IMR-90 (cell line): ENCODE data around the gene SRP14. TPM values are rescaled to one million over a fixed set of nuclear protein-coding genes. Genes with fewer than 3 reads are reported as not detected.
"Not testable (repeated sequence)": the region's sequence is repeated elsewhere in the genome, so short reads cannot be mapped to it uniquely, and the experiment has no call there.

ENCODE experiments used
- ATAC-seq: fragments of 200-7000 bp; cut with Tn5 transposase; 2 replicates; pipeline ENCODE4 v1.9.1; 2020; ENCODE audit warnings: low read depth, mild to moderate bottlenecking, moderate library complexity
- BruUV-seq: library from RNA; stranded (reverse); fragments of 400-500 nt; replicated peaks from 2 replicates; lab custom pipeline; 2021; lab: Mats Ljungman, UMichigan
- CTCF ChIA-PET: fragments of 300-600 bp; formaldehyde crosslinking; extraction: SDS; loops from one replicate; lab custom pipeline; 2021; ENCODE audit warnings: antibody characterized with exemption; lab: Yijun Ruan, JAX
- POLR2A ChIA-PET: fragments of 300-600 bp; sonication (Branson Sonifier 250); formaldehyde crosslinking; loops from one replicate; lab custom pipeline; 2022; ENCODE audit warnings: antibody characterized with exemption; ENCODE audit not compliant: unreplicated experiment; lab: Charles Lee
- DNase-seq: peaks from one replicate; pipeline ENCODE4 v3.0.0; 2013
- H2AFZ ChIP-seq: replicated peaks from 2 replicates; pipeline ENCODE3; 2013; ENCODE audit warnings: low read length, mild to moderate bottlenecking; ENCODE audit not compliant: poor library complexity
- H2AK5ac ChIP-seq: 2 replicates; pipeline ENCODE4 v1.6.1; 2013; ENCODE audit warnings: low read depth, low read length, inconsistent platforms
- H2AK9ac ChIP-seq: replicated peaks from 2 replicates; pipeline ENCODE3; 2013; ENCODE audit warnings: mild to moderate bottlenecking, low read depth, low read length, moderate library complexity; ENCODE audit not compliant: poor library complexity
- H2BK120ac ChIP-seq: 2 replicates; pipeline ENCODE4 v1.6.1; 2013; ENCODE audit warnings: low read depth, low read length, inconsistent platforms
- H2BK15ac ChIP-seq: 3 replicates; pipeline ENCODE4 v1.6.1; 2013; ENCODE audit warnings: low read depth, low read length, inconsistent platforms
- H2BK20ac ChIP-seq: 2 replicates; pipeline ENCODE4 v1.6.1; 2013; ENCODE audit warnings: low read depth, mild to moderate bottlenecking, inconsistent platforms, low read length, moderate library complexity
- H2BK5ac ChIP-seq: 2 replicates; pipeline ENCODE4 v1.6.1; 2013; ENCODE audit warnings: mild to moderate bottlenecking, low read depth, low read length, inconsistent platforms; ENCODE audit not compliant: poor library complexity, severe bottlenecking
- H3K14ac ChIP-seq: replicated peaks from 2 replicates; pipeline ENCODE4 v1.6.1; 2013; ENCODE audit warnings: low read depth, low read length, inconsistent platforms
- H3K18ac ChIP-seq: 2 replicates; pipeline ENCODE4 v1.6.1; 2013; ENCODE audit warnings: low read depth, low read length, control low read depth
- H3K23ac ChIP-seq: 2 replicates; pipeline ENCODE4 v1.6.1; 2013; ENCODE audit warnings: low read depth, low read length, inconsistent platforms
- H3K27ac ChIP-seq: 2 replicates; pipeline ENCODE4 v1.5.1; 2013; ENCODE audit warnings: mild to moderate bottlenecking, control low read depth, low read length; ENCODE audit not compliant: insufficient read depth
- H3K27me3 ChIP-seq: 2 replicates; pipeline ENCODE4 v1.6.1; 2013; ENCODE audit warnings: low read length; ENCODE audit not compliant: control insufficient read depth, insufficient read depth
- H3K36me3 ChIP-seq: 2 replicates; pipeline ENCODE4 v1.6.1; 2013; ENCODE audit warnings: low read length, mixed read lengths; ENCODE audit not compliant: control insufficient read depth, insufficient read depth
- H3K4ac ChIP-seq: 2 replicates; pipeline ENCODE4 v1.6.1; 2013; ENCODE audit warnings: low read depth, low read length, inconsistent platforms
- H3K4me1 ChIP-seq: 2 replicates; pipeline ENCODE4 v1.6.1; 2013; ENCODE audit warnings: low read length, mixed read lengths; ENCODE audit not compliant: control insufficient read depth, insufficient read depth
- H3K4me2 ChIP-seq: 2 replicates; pipeline ENCODE4 v1.6.1; 2013; ENCODE audit warnings: low read depth, mild to moderate bottlenecking, control low read depth, low read length, moderate library complexity
- H3K4me3 ChIP-seq: 2 replicates; pipeline ENCODE4 v1.5.1; 2013; ENCODE audit warnings: low read depth, mild to moderate bottlenecking, control low read depth, low read length, moderate library complexity; ENCODE audit not compliant: insufficient read depth
- H3K56ac ChIP-seq: 2 replicates; pipeline ENCODE4 v1.6.1; 2013; ENCODE audit warnings: low read length, inconsistent platforms; ENCODE audit not compliant: insufficient read depth; ENCODE audit errors: extremely low read depth
- H3K79me1 ChIP-seq, 2 experiments: 2 replicates each; pipeline ENCODE4 v1.6.1; 2013; ENCODE audit warnings: low read length in 2 of 2, inconsistent platforms in 1 of 2, low read depth in 1 of 2
- H3K9ac ChIP-seq: 2 replicates; pipeline ENCODE4 v1.6.1; 2013; ENCODE audit warnings: low read depth, low read length, control low read depth
- H3K9me1 ChIP-seq: 2 replicates; pipeline ENCODE4 v1.6.1; 2013; ENCODE audit warnings: low read length, inconsistent platforms; ENCODE audit not compliant: insufficient read depth
- H3K9me3 ChIP-seq: 2 replicates; pipeline ENCODE4 v1.6.1; 2013; ENCODE audit warnings: low read length; ENCODE audit not compliant: control insufficient read depth, insufficient read depth
- H4K20me1 ChIP-seq: 2 replicates; pipeline ENCODE4 v1.6.1; 2013; ENCODE audit warnings: low read length, inconsistent platforms; ENCODE audit not compliant: insufficient read depth
- H4K5ac ChIP-seq: 2 replicates; pipeline ENCODE4 v1.6.1; 2013; ENCODE audit warnings: mild to moderate bottlenecking, low read depth, low read length, control low read depth
- H4K8ac ChIP-seq, 2 experiments: 2 replicates each; pipeline ENCODE4 v1.6.1; 2013; ENCODE audit warnings: low read depth in 2 of 2, low read length in 2 of 2, control low read depth in 1 of 2, inconsistent platforms in 1 of 2
- H4K91ac ChIP-seq: 2 replicates; pipeline ENCODE4 v1.6.1; 2013; ENCODE audit warnings: low read depth, low read length, inconsistent platforms; ENCODE audit not compliant: insufficient read depth
- CEBPB ChIP-seq: IDR thresholded peaks from 2 replicates; pipeline ENCODE4 v1.6.1; 2012; ENCODE audit warnings: low read depth, low read length, improper control_type of control experiment
- WGBS, 2 experiments: methylation state at CpG; one replicate each; pipeline versions ENCODE4 v1.1.5 to v1.1.7; 2013; ENCODE audit warnings: missing lambda C conversion rate in 2 of 2; ENCODE audit not compliant: insufficient read length in 1 of 2; ENCODE audit errors: extremely low coverage in 2 of 2; 5-methylcytosine and 5-hydroxymethylcytosine counted together
- dilution Hi-C: fragments of 300-500 bp; cut with HindIII; formaldehyde crosslinking; loops from one replicate; pipeline ENCODE4 v1.14.3; 2018; ENCODE audit warnings: low sequenced_read_pairs; ENCODE audit not compliant: unreplicated experiment
- in situ Hi-C: fragments of 300-500 bp; cut with MboI; formaldehyde crosslinking; loops from 3 replicates; pipeline ENCODE4 v1.14.3; 2019; ENCODE audit warnings: low sequenced_read_pairs, inconsistent platforms, mixed read lengths
- intact Hi-C: fragments of 100-400 bp; cut with micrococcal nuclease; formaldehyde crosslinking; loops from 2 replicates; pipeline ENCODE4 v1.10.0; 2022
- polyA plus RNA-seq, 3 experiments: library from polyadenylated mRNA; depleted of rRNA; stranded (reverse); fragments of >200 nt; gene quantifications; 2 replicates each; pipeline ENCODE4 v1.2.3, GENCODE V29; 2012; ENCODE audit warnings: low replicate concordance in 1 of 3
- total RNA-seq: library from RNA; depleted of rRNA; stranded (reverse); fragments of >200 nt; gene quantifications from 2 replicates; pipeline ENCODE4 v1.2.3, GENCODE V29; 2012

Gene SRP14
- total and polyA plus RNA-seq, 2 of the 4 experiments (the other 2 are of a cell fraction), result 106 to 295 TPM

- H3K56ac ChIP-seq, H3K4me2 ChIP-seq, DNase-seq, H3K36me3 ChIP-seq, H3K4me1 ChIP-seq, H3K4me3 ChIP-seq, H4K20me1 ChIP-seq, in situ Hi-C loops, H3K23ac ChIP-seq, H3K27ac ChIP-seq, intact Hi-C loops, H3K4ac ChIP-seq, H2BK15ac ChIP-seq, H2AK9ac ChIP-seq, H3K27me3 ChIP-seq, H2BK5ac ChIP-seq, ATAC-seq, POLR2A ChIA-PET, CTCF ChIA-PET, H4K91ac ChIP-seq, H2AFZ ChIP-seq, BruUV-seq, H4K5ac ChIP-seq, H3K9me3 ChIP-seq, H3K14ac ChIP-seq, H3K9me1 ChIP-seq, H4K8ac ChIP-seq, H3K9ac ChIP-seq, H2AK5ac ChIP-seq, H3K79me1 ChIP-seq, H3K18ac ChIP-seq, H2BK120ac ChIP-seq, H2BK20ac ChIP-seq, dilution Hi-C loops: not testable (repeated sequence)
- WGBS, 2 experiments, result 90% methylated on average over 6 of the region's 34 CpGs; no CpG with 5 or more reads in 1 of the 2 experiments
- peak; percentile 39; the same call in 1 of the 2 replicates for TF ChIP-seq CEBPB
These were observed 34.9 kb upstream of the SRP14 start for GRCh38 chr15:40073716-40074490.
